ENCODE data around the gene HSDL2.

DNA sequence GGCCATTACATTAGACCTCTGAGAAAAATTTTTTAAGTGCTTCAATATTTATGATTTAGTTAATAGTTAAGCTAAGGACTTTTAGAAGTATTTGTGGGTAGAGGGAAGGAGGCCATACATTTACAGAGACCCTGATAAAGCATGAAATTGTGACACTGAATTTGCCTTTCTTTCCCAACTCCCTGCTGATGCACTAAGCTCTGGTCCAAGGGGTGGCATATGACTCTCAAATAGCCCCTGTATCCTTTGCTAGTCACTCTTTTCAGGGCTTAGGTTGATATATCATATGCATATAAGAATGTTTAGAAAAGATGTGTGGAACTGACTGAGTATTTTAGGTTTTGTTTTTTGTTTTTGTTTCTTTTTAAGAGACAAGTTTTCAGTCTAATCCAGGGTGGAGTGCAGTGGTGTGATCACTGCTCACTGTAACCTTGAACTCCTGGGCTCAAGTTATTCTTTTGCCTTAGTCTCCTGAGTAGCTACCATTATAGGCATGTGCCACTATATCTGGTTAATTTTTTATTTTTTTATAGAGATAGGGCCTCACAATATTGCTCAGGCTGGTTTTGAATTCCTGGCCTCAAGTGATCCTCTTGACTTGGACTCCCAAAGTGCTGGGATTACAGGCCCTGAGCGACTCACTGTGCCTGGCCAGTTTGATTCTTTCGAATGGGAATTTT, 127.2 kb downstream of the HSDL2 start:
- no peak for TF ChIP-seq CEBPB (IDR thresholded peaks at IDR 0.05)
- no peak for TF ChIP-seq YY1 (IDR thresholded peaks at IDR 0.05; ENCODE audit: low read depth)
- TF ChIP-seq, protein P1, sequence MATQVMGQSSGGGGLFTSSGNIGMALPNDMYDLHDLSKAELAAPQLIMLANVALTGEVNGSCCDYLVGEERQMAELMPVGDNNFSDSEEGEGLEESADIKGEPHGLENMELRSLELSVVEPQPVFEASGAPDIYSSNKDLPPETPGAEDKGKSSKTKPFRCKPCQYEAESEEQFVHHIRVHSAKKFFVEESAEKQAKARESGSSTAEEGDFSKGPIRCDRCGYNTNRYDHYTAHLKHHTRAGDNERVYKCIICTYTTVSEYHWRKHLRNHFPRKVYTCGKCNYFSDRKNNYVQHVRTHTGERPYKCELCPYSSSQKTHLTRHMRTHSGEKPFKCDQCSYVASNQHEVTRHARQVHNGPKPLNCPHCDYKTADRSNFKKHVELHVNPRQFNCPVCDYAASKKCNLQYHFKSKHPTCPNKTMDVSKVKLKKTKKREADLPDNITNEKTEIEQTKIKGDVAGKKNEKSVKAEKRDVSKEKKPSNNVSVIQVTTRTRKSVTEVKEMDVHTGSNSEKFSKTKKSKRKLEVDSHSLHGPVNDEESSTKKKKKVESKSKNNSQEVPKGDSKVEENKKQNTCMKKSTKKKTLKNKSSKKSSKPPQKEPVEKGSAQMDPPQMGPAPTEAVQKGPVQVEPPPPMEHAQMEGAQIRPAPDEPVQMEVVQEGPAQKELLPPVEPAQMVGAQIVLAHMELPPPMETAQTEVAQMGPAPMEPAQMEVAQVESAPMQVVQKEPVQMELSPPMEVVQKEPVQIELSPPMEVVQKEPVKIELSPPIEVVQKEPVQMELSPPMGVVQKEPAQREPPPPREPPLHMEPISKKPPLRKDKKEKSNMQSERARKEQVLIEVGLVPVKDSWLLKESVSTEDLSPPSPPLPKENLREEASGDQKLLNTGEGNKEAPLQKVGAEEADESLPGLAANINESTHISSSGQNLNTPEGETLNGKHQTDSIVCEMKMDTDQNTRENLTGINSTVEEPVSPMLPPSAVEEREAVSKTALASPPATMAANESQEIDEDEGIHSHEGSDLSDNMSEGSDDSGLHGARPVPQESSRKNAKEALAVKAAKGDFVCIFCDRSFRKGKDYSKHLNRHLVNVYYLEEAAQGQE (IDR thresholded peaks at IDR 0.05; ENCODE audit: low read depth) = no peak
- no peak for TF ChIP-seq RAD21 (IDR thresholded peaks at IDR 0.05; ENCODE audit: low read depth)
